ENCODE data around the gene ZC3H18. TPM values are rescaled to one million over a fixed set of nuclear protein-coding genes. Genes with fewer than 3 reads are reported as not detected.

ZC3H18 gene
- total and polyA plus RNA-seq, 2 of the 4 experiments (the other 2 are of a cell fraction) = 3.4 to 21.3 TPM

GRCh38 chr16:88632587-88632930 lies 62.4 kb downstream of the ZC3H18 start:
- Histone ChIP-seq H3K23ac (ENCODE audit: low read depth, low read length) (no peak overlapping the region), H4K20me1 (ENCODE audit: insufficient read depth, low read length) (peaks cover 5% of the 10 kb centered on the region; the same call in 1 of the 2 replicates), H3K14ac (replicated peaks; ENCODE audit: low read depth, low read length) (no peak overlapping the region), H3K36me3 (ENCODE audit: control insufficient read depth, insufficient read depth, low read length) (peaks cover 46% of the 10 kb centered on the region), H2BK20ac (ENCODE audit: low read depth, low read length) (no peak overlapping the region), H2BK120ac (ENCODE audit: low read depth, low read length) (no peak overlapping the region), H3K9ac (ENCODE audit: low read depth, low read length) (no peak overlapping the region), H4K8ac (ENCODE audit: low read depth in 2 of 2, low read length in 2 of 2) (no peak overlapping the region), H2BK15ac (ENCODE audit: low read depth, low read length) (no peak overlapping the region), H3K4me2 (ENCODE audit: low read depth, low read length) (no peak overlapping the region), H3K9me1 (ENCODE audit: insufficient read depth, low read length) (peaks cover 2% of the 10 kb centered on the region; the same call in 1 of the 2 replicates), H4K91ac (ENCODE audit: insufficient read depth, low read depth, low read length) (no peak overlapping the region), H3K27me3 (ENCODE audit: control insufficient read depth, insufficient read depth, low read length) (no peaks in the 10 kb centered on the region), H3K4ac (ENCODE audit: low read depth, low read length) (no peak overlapping the region), H3K56ac (ENCODE audit: extremely low read depth, insufficient read depth, low read length) (no peak overlapping the region), H3K18ac (ENCODE audit: low read depth, low read length) (no peak overlapping the region), H2BK5ac (ENCODE audit: low read depth, low read length, poor library complexity, severe bottlenecking) (no peak overlapping the region), H2AK9ac (replicated peaks; ENCODE audit: low read depth, low read length, poor library complexity) (no peak overlapping the region), H2AFZ (replicated peaks; ENCODE audit: low read length, poor library complexity) (no peak overlapping the region), H3K79me1 (ENCODE audit: low read depth in 1 of 2, low read length in 2 of 2) (peaks cover 0 to 3% of the 10 kb centered on the region in 2 experiments; a peak in 1 of 4 replicates), H4K5ac (ENCODE audit: low read depth, low read length) (no peak overlapping the region), H3K4me3 (ENCODE audit: insufficient read depth, low read depth, low read length) (no peak overlapping the region), H3K27ac (ENCODE audit: insufficient read depth, low read length) (no peak overlapping the region), H2AK5ac (ENCODE audit: low read depth, low read length) (no peak overlapping the region), H3K4me1 (ENCODE audit: control insufficient read depth, insufficient read depth, low read length) (peaks cover 11% of the 10 kb centered on the region), H3K9me3 (ENCODE audit: control insufficient read depth, insufficient read depth, low read length) (no peaks in the 10 kb centered on the region)
- ATAC-seq (ENCODE audit: low read depth) = no peak
- intact Hi-C loops (cut with micrococcal nuclease) = no loop called here
- dilution Hi-C loops (cut with HindIII; ENCODE audit: low sequenced_read_pairs, unreplicated experiment) = no loop called here
- BruUV-seq (replicated peaks) = no TSS peak
- ChIA-PET POLR2A (ENCODE audit: unreplicated experiment) (no interaction called here), CTCF (no interaction called here)
- in situ Hi-C loops (cut with MboI; ENCODE audit: low sequenced_read_pairs) = no loop called here
- 100% methylated on average over 1 of the region's 11 CpGs; no CpG with 5 or more reads in 1 of the 2 experiments for WGBS, 2 experiments (ENCODE audit: extremely low coverage in 2 of 2, insufficient read length in 1 of 2)
- no peak for DNase-seq
- TF ChIP-seq ELK1 (IDR thresholded peaks at IDR 0.05; ENCODE audit: borderline replicate concordance, low read depth, low read length) (no peak), USF2 (IDR thresholded peaks at IDR 0.05; ENCODE audit: low read depth, low read length) (no peak), MAZ (IDR thresholded peaks at IDR 0.05; ENCODE audit: borderline replicate concordance, low read depth, low read length) (no peak), MAFK (IDR thresholded peaks at IDR 0.05; ENCODE audit: low read depth, low read length) (no peak), RAD21 (IDR thresholded peaks at IDR 0.05; ENCODE audit: low read length) (no peak)
